ENCODE data around the gene PDE8B. TPM values are rescaled to one million over a fixed set of nuclear protein-coding genes. Genes with fewer than 3 reads are reported as not detected.
A peak's percentile ranks its signal among the peaks of the same experiment; 100 is the strongest.

Gene PDE8B
- total RNA-seq, 1 donor from 2014 or later, result 0.33 TPM

DNA sequence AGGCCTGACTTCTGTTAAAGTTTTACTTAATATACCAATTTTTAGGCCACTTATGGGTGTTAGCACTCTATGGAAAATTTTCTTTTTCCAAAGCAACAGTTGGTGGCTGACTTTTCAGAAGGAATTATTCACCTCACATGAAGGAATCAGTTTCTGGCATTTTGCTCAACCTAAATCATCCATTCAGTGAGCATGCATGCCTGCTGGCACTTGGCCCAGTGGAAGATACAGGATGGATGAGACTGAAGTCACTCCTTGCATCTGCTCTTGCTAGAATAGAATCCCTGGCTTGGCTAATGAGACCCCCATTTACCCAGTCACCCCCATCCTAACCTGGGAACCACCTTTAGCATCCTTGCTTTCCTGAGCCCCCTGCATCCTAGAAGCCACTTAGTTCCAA, 149.9 kb downstream of the PDE8B start:
- TF ChIP-seq, protein P1, sequence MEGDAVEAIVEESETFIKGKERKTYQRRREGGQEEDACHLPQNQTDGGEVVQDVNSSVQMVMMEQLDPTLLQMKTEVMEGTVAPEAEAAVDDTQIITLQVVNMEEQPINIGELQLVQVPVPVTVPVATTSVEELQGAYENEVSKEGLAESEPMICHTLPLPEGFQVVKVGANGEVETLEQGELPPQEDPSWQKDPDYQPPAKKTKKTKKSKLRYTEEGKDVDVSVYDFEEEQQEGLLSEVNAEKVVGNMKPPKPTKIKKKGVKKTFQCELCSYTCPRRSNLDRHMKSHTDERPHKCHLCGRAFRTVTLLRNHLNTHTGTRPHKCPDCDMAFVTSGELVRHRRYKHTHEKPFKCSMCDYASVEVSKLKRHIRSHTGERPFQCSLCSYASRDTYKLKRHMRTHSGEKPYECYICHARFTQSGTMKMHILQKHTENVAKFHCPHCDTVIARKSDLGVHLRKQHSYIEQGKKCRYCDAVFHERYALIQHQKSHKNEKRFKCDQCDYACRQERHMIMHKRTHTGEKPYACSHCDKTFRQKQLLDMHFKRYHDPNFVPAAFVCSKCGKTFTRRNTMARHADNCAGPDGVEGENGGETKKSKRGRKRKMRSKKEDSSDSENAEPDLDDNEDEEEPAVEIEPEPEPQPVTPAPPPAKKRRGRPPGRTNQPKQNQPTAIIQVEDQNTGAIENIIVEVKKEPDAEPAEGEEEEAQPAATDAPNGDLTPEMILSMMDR (IDR thresholded peaks at IDR 0.05; ENCODE audit: insufficient read depth, low read length, poor library complexity, severe bottlenecking), result no peak
- Histone ChIP-seq H3K27me3 (ENCODE audit: control insufficient read depth, insufficient read depth, low read length) (no peaks in the 10 kb centered on the region), H3K4me3 (ENCODE audit: low read depth, low read length) (no peak overlapping the region), H3K36me3 (ENCODE audit: control insufficient read depth, insufficient read depth, low read length) (no peaks in the 10 kb centered on the region)
- no peak for DNase-seq (ENCODE audit: low read depth)

DNA sequence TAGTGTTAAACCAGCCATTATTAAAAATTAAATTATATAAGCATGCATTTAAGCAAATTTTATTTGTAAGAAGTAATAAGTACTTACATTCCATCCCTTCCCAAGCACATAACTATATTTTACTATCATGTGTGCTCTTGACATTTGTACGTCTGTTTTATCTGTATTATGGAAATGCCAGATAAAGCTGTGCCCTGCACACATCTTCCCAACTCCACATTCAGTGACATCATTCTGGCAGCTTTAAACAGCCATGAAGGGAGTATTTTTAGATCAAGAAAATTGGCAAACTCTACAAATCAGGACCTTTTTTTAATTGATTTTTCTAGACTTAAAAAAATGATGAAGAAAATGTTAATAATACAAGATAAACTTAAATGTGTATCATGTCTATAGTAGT, 150.5 kb downstream of the PDE8B start:
- Histone ChIP-seq H3K4me3 (ENCODE audit: low read depth, low read length) (no peak overlapping the region), H3K36me3 (ENCODE audit: control insufficient read depth, insufficient read depth, low read length) (no peaks in the 10 kb centered on the region), H3K27me3 (ENCODE audit: control insufficient read depth, insufficient read depth, low read length) (no peaks in the 10 kb centered on the region)
- TF ChIP-seq, protein P1 (IDR thresholded peaks at IDR 0.05; ENCODE audit: insufficient read depth, low read length, poor library complexity, severe bottlenecking), result no peak
- DNase-seq (ENCODE audit: low read depth), result no peak

DNA sequence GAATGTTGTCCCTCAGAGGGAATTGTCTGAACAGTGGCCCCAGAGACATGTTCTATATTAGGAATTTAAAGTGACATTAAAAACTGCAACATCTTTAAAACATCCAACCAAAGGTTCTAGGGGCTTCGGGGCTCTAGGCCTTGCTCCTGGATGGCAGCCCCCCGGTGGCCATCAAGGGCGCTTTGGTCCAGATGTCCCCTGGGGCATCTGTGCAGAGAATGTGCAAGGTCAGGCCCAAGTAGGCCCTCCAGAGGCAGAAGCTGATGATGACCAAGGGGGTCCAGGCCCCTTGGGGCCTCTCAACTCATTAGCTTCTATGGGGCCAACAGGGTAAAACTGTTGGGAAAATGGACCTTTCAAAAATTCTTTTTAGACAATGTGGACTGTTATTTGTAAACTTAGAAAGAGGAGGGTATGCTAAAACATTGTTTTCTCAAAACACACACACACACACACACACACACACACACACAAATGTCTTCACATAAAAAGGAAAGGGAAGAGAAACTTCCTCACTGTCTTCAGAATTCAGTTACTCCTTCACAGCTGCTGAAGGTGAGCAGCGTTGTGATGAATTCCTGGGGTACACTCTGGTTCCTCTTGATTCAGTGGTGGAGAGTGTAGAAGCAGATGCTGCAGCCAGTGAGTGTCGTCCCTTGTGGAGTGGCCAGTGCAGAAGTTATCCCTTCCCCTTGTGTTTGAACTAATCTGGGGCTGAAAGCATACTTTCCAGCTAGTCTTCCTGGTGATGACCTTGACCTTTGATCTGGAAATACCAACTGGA, 156.4 kb downstream of the PDE8B start:
- Histone ChIP-seq H3K4me3 (ENCODE audit: low read depth, low read length) (no peak overlapping the region), H3K36me3 (ENCODE audit: control insufficient read depth, insufficient read depth, low read length) (no peaks in the 10 kb centered on the region), H3K27me3 (ENCODE audit: control insufficient read depth, insufficient read depth, low read length) (no peaks in the 10 kb centered on the region)
- DNase-seq (ENCODE audit: low read depth), result no peak
- TF ChIP-seq, protein P1 (IDR thresholded peaks at IDR 0.05; ENCODE audit: insufficient read depth, low read length, poor library complexity, severe bottlenecking), result no peak

DNA sequence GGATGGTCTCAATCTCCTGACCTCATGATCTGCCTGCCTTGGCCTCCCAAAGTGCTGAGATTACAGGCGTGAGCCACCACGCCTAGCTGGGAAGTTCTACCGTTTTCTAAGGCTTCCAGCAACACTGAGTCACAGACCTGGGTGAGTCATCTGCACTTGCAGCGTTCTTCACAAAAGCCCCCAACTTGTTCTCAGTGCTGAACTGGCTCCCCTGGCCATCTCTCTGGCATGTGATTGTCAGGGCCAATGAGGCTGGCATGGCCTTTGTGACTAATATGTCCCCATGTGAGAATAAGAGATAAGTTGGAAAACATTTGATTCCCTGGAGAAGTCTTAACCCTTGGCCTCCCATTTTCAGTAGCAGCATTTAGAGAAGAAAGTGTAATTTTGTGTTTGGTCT, 157.3 kb downstream of the PDE8B start:
- TF ChIP-seq, protein P1 (IDR thresholded peaks at IDR 0.05; ENCODE audit: insufficient read depth, low read length, poor library complexity, severe bottlenecking), result no peak
- H3K4me3 ChIP-seq (ENCODE audit: low read depth, low read length), result no peak overlapping the region
- no peaks in the 10 kb centered on the region for H3K27me3 ChIP-seq (ENCODE audit: control insufficient read depth, insufficient read depth, low read length)
- H3K36me3 ChIP-seq (ENCODE audit: control insufficient read depth, insufficient read depth, low read length), result no peaks in the 10 kb centered on the region
- peak; percentile 19 for DNase-seq (ENCODE audit: low read depth)

DNA sequence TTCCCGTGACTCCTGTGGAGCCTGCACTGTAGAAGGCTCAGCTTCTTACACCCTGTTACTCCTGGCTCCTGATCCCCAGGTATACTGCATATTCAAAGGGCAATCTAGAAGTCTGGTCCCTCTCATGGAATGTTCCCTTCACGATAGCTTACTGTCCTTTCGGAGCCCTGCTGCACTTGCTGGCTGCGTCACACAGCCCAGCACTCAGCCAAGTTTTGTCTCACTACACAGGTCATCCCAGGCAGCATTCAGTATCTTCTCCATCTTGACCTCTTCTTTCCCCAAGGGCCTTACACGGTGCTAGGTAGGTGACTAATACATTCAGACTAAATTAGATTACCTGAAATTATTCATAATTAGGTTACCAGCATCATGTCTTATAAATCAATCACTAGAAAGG, 157.9 kb downstream of the PDE8B start:
- TF ChIP-seq, protein P1 (IDR thresholded peaks at IDR 0.05; ENCODE audit: insufficient read depth, low read length, poor library complexity, severe bottlenecking), result no peak
- Histone ChIP-seq H3K36me3 (ENCODE audit: control insufficient read depth, insufficient read depth, low read length) (no peaks in the 10 kb centered on the region), H3K4me3 (ENCODE audit: low read depth, low read length) (no peak overlapping the region), H3K27me3 (ENCODE audit: control insufficient read depth, insufficient read depth, low read length) (no peaks in the 10 kb centered on the region)
- no peak for DNase-seq (ENCODE audit: low read depth)

DNA sequence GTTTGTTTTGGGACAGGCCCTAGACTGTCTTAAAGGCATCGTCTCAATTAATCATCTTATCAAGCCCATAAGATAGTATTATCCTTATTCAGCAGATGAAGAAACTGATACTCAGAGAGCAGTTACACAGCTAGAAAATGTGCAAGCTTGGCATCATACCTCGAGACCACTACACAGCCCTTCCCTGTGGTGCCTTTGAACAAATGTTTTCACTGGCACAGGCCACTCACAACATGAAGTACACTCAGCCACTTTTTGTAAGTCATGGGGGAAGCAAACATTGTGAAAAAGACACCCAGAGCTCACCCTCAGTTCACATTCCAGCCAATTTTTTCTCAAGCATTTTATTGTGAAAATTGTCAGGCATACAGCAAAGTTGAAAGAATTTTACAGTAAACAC, 159.1 kb downstream of the PDE8B start:
- TF ChIP-seq, protein P1 (IDR thresholded peaks at IDR 0.05; ENCODE audit: insufficient read depth, low read length, poor library complexity, severe bottlenecking), result no peak
- Histone ChIP-seq H3K4me3 (ENCODE audit: low read depth, low read length) (no peak overlapping the region), H3K36me3 (ENCODE audit: control insufficient read depth, insufficient read depth, low read length) (no peaks in the 10 kb centered on the region), H3K27me3 (ENCODE audit: control insufficient read depth, insufficient read depth, low read length) (no peaks in the 10 kb centered on the region)
- no peak for DNase-seq (ENCODE audit: low read depth)

Data from kidney epithelial cell (primary cell).